Esophagus muscularis mucosa (tissue), 4 donors: Measurements from ENCODE around the gene MPC1L. TPM values are rescaled to one million over a fixed set of nuclear protein-coding genes. Genes with fewer than 3 reads are reported as not detected.

Experiments used
- DNase-seq: peaks from one replicate; pipeline ENCODE4 v3.0.0-alpha.2; 2017; ENCODE audit errors: extremely low spot score
- H3K27ac ChIP-seq, 4 donors: fragments of 200-600 bp; sonication (generic); replicated peaks in 1 of 4; 1 replicate in 3 of 4; 2 replicates in 1 of 4; pipeline ENCODE4 v1.5.1; 2016 to 2019; ENCODE audit warnings: mild to moderate bottlenecking in 1 of 4
- H3K27me3 ChIP-seq, 4 donors: fragments of 200-600 bp; sonication (generic); one replicate each; pipeline versions ENCODE4 v1.5.1 to v1.6.0; 2016 to 2019
- H3K36me3 ChIP-seq, 4 donors: fragments of 200-600 bp; sonication (generic); one replicate each; pipeline ENCODE4 v1.5.1; 2016 to 2019
- H3K4me1 ChIP-seq, 4 donors: fragments of 200-600 bp; sonication (generic); one replicate each; pipeline ENCODE4 v1.5.1; 2016 to 2019
- H3K4me3 ChIP-seq, 4 donors: fragments of 200-600 bp; sonication (generic); 1 replicate in 2 of 4; 2 replicates in 2 of 4; pipeline ENCODE4 v1.5.1; 2016 to 2019; ENCODE audit warnings: mild to moderate bottlenecking in 4 of 4, moderate library complexity in 1 of 4
- H3K9me3 ChIP-seq, 4 donors: fragments of 200-600 bp; sonication (generic); 1 replicate in 3 of 4; 2 replicates in 1 of 4; pipeline ENCODE4 v1.5.1; 2016 to 2019
- CTCF ChIP-seq, 3 experiments: fragments of 200-600 bp in 2 of 3; fragments of 450-650 bp in 1 of 3; sonication (generic) in 2 of 3; IDR thresholded peaks; one replicate each; pipeline ENCODE4 v1.5.1; 2017 to 2019; ENCODE audit warnings: antibody characterized with exemption in 3 of 3, mild to moderate bottlenecking in 2 of 3, moderate library complexity in 1 of 3
- EP300 ChIP-seq: sonication (generic); formaldehyde crosslinking; IDR thresholded peaks from one replicate; pipeline ENCODE4 v1.6.1; 2017; ENCODE audit warnings: antibody characterized with exemption
- POLR2A ChIP-seq: fragments of 450-650 bp; IDR thresholded peaks from one replicate; pipeline ENCODE4 v1.6.1; 2017; ENCODE audit warnings: antibody characterized with exemption, moderate library complexity, mild to moderate bottlenecking, low read depth
- POLR2AphosphoS5 ChIP-seq, 2 donors: sonication (generic); formaldehyde crosslinking; IDR thresholded peaks; one replicate each; pipeline ENCODE4 v1.6.1; 2017; ENCODE audit warnings: antibody characterized with exemption in 2 of 2
- WGBS: methylation state at CpG from one replicate; pipeline ENCODE4 v1.1.5; 2018; 5-methylcytosine and 5-hydroxymethylcytosine counted together
- intact Hi-C: fragments of 100-400 bp; cut with DNase I; formaldehyde crosslinking; loops from one replicate; pipeline ENCODE4 v1.15.1; 2023
- total RNA-seq, 4 donors: library from RNA; depleted of rRNA; stranded (reverse); fragments of >200 nt; gene quantifications; one replicate each; pipeline versions ENCODE4 v1.1.0 to v1.2.1, GENCODE V29; 2016

The MPC1L gene
- total RNA-seq, 4 donors from 2014 or later: not detected

GRCh38 chrX:40647307-40648197 is 24.3 kb downstream of the MPC1L start, which contains the start of gene CXorf38:
TSS of gene CXorf38 (minus strand) at chrX:40647561. CDS start at chrX:40647520, 41 bp downstream.
- intact Hi-C loops: loop anchor here (10.0 kb wide), 1 partner anchor 437 kb away; the partner anchor contains the start of gene USP9X
- WGBS: 6% methylated on average over 40 of the region's 66 CpGs
- H3K4me3 ChIP-seq: peak within 1 kb of the TSS; percentile 81 to 93 (median 86)
- H3K27me3 ChIP-seq: no peaks in the 10 kb centered on the region
- peaks cover 28 to 47% (median 36%) of the 10 kb centered on the region in 4 donors for H3K4me1 ChIP-seq
- no peaks in the 10 kb centered on the region for H3K36me3 ChIP-seq
- peak within 1 kb of the TSS; percentile 81 to 84 (median 82) for H3K27ac ChIP-seq
- TF ChIP-seq POLR2A (peak; percentile 37), POLR2AphosphoS5 (IDR thresholded peaks at IDR 0.05) (peak; percentile 73 to 82), EP300 (no peak), CTCF (IDR thresholded peaks at IDR 0.05) (peak in 1 of 3 experiments; percentile 20)
- no peaks in the 10 kb centered on the region for H3K9me3 ChIP-seq
- DNase-seq: peak; percentile 93

- Histone ChIP-seq H3K4me1 (peaks cover 1 to 26% (median 20%) of the 10 kb centered on the region in 4 donors), H3K36me3 (peaks cover 0 to 10% (median 5%) of the 10 kb centered on the region in 4 donors), H3K27ac (no peak overlapping the region), H3K27me3 (no peaks in the 10 kb centered on the region), H3K4me3 (no peak overlapping the region), H3K9me3 (no peaks in the 10 kb centered on the region)
- TF ChIP-seq CTCF (IDR thresholded peaks at IDR 0.05): peak; percentile 61 to 87 (median 86)
- no peak for TF ChIP-seq POLR2AphosphoS5 (IDR thresholded peaks at IDR 0.05)
- intact Hi-C loops: loop anchor here (10.0 kb wide), 1 partner anchor 463 kb away; no protein-coding TSS in a partner anchor
- 0% methylated on average over 3 of the region's 3 CpGs for whole genome bisulfite sequencing
- DNase-seq: peak; percentile 93
Observed at GRCh38 chrX:40651620-40652223, 28.5 kb downstream of the MPC1L start.

- no peak overlapping the region for H3K4me3 ChIP-seq
- WGBS: 88% methylated on average over 1 of the region's 1 CpG
- peaks cover 0 to 26% (median 16%) of the 10 kb centered on the region in 4 donors for H3K4me1 ChIP-seq
- intact Hi-C loops: loop anchor here (10.0 kb wide), 1 partner anchor 462 kb away; no protein-coding TSS in a partner anchor
- H3K36me3 ChIP-seq: peaks cover 0 to 20% (median 13%) of the 10 kb centered on the region in 4 donors
- H3K27ac ChIP-seq: no peak overlapping the region
- H3K27me3 ChIP-seq: no peaks in the 10 kb centered on the region
- no peak for DNase-seq
- no peaks in the 10 kb centered on the region for H3K9me3 ChIP-seq
- TF ChIP-seq POLR2AphosphoS5 (IDR thresholded peaks at IDR 0.05): no peak
- no peak for TF ChIP-seq POLR2A
- TF ChIP-seq EP300: no peak
- no peak for TF ChIP-seq CTCF (IDR thresholded peaks at IDR 0.05)
Observed at GRCh38 chrX:40652664-40653063, 29.4 kb downstream of the MPC1L start.

- intact Hi-C loops: loop anchor here (10.0 kb wide), 1 partner anchor 461 kb away; no protein-coding TSS in a partner anchor
- Histone ChIP-seq H3K4me1 (peaks cover 0 to 22% (median 11%) of the 10 kb centered on the region in 4 donors), H3K27ac (peak overlapping the region in 3 of 4 donors; percentile 18 to 39 (median 36)), H3K4me3 (no peak overlapping the region), H3K36me3 (peaks cover 0 to 28% (median 18%) of the 10 kb centered on the region in 4 donors), H3K9me3 (no peaks in the 10 kb centered on the region), H3K27me3 (peaks cover 0 to 5% (median 0%) of the 10 kb centered on the region in 4 donors)
- DNase-seq: no peak
- TF ChIP-seq CTCF (IDR thresholded peaks at IDR 0.05) (no peak), EP300 (no peak), POLR2AphosphoS5 (IDR thresholded peaks at IDR 0.05) (no peak), POLR2A (no peak)
- WGBS: 59% methylated on average over 2 of the region's 2 CpGs
Observed at GRCh38 chrX:40653535-40653934, 30.3 kb downstream of the MPC1L start.
